HG03442 (cell line): Measurements from ENCODE around the gene SENP5.
"Not testable (repeated sequence)": the region's sequence is repeated elsewhere in the genome, so short reads cannot be mapped to it uniquely, and the experiment has no call there.

Experiments
- ATAC-seq: cut with Tn5 transposase; IDR thresholded peaks from one replicate; pipeline ENCODE4 v1.9.1; 2021; ENCODE audit warnings: mild to moderate bottlenecking, moderate library complexity; ENCODE audit not compliant: unreplicated experiment

SENP5 gene

GRCh38 chr3:196941729-196942225, 74.1 kb downstream of the SENP5 start:
- ATAC-seq: peak; percentile 22

GRCh38 chr3:196942226-196942914, 74.7 kb downstream of the SENP5 start, which contains the start of gene NCBP2:
TSS of gene NCBP2 (minus strand) at chr3:196942528. CDS start at chr3:196942503, 25 bp downstream.
- peak; percentile 78 for ATAC-seq

- peak; percentile 7 for ATAC-seq
Measured at GRCh38 chr3:196942915-196943277, 75.2 kb downstream of the SENP5 start.

GRCh38 chr3:196944037-196944790, 76.5 kb downstream of the SENP5 start:
- not testable (repeated sequence) for ATAC-seq

- no peak for ATAC-seq
Measured at GRCh38 chr3:196947136-196947859, 79.6 kb downstream of the SENP5 start.

GRCh38 chr3:196947860-196948441, 80.2 kb downstream of the SENP5 start:
- ATAC-seq: no peak

GRCh38 chr3:196948442-196949284, 80.9 kb downstream of the SENP5 start:
- no peak for ATAC-seq

GRCh38 chr3:196949285-196949619, 81.5 kb downstream of the SENP5 start:
- ATAC-seq: no peak

- ATAC-seq: no peak
Measured at GRCh38 chr3:196949750-196950149, 82.0 kb downstream of the SENP5 start.

GRCh38 chr3:196951371-196951770, 83.7 kb downstream of the SENP5 start:
- no peak for ATAC-seq

- no peak for ATAC-seq
Measured at GRCh38 chr3:196954832-196955231, 87.1 kb downstream of the SENP5 start.

- no peak for ATAC-seq
Measured at GRCh38 chr3:196962108-196962929, 94.6 kb downstream of the SENP5 start.

GRCh38 chr3:196962930-196963630, 95.4 kb downstream of the SENP5 start:
- no peak for ATAC-seq

GRCh38 chr3:196963631-196963953, 95.9 kb downstream of the SENP5 start:
- ATAC-seq: no peak

- ATAC-seq: no peak
Measured at GRCh38 chr3:196965112-196965803, 97.5 kb downstream of the SENP5 start.

- ATAC-seq: no peak
Measured at GRCh38 chr3:196965804-196966173, 98.1 kb downstream of the SENP5 start.

GRCh38 chr3:196966526-196967401, 99.0 kb downstream of the SENP5 start:
- no peak for ATAC-seq
